ENCODE results near the gene RAVER1.
A peak's percentile ranks its signal among the peaks of the same experiment; 100 is the strongest.

Gene RAVER1

DNA sequence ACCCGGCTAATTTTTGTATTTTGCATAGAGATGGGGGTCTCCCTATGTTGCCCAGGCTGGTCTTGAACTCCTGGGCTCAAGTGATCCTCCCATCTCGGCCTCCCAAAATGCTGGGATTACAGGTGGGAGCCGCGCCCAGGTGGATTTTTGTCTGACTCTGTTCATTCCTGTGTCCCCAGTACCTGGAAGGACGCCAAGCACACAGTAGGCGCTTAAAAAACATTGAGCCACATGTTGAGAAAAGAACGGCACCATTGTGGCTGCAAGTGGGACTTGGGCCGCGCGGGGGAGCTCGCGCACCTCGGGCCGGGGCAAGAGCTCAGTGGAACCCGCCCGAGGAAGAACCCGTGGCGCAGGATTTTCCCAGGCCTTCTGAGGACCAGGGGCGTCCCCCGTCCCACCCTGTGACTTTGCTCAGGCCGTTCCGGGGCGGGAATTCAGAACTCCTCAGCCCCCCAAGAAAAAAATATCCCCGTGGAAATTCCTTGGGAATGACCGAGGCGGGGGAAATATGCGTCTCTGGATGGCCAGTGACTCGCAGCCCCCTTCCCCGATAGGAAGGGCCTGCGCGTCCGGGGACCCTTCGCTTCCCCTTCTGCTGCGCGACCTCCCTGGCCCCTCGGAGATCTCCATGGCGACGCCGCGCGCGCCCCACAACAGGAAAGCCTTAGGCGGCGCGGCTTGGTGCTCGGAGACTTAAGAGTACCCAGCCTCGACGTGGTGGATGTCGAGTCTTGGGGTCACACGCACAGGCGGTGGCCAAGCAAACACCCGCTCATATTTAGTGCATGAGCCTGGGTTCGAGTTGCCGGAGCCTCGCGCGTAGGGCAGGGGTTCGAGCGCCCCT is 63.8 kb downstream of the RAVER1 start:
- no peaks in the 10 kb centered on the region for H3K79me2 ChIP-seq (ENCODE audit: insufficient read depth, low read length)
- peaks cover 5% of the 10 kb centered on the region for H3K27me3 ChIP-seq (ENCODE audit: insufficient read depth, low read length, poor library complexity)
- no peaks in the 10 kb centered on the region for H3K9me3 ChIP-seq (ENCODE audit: insufficient read depth, low read length, severe bottlenecking)
- H3K4me2 ChIP-seq (ENCODE audit: insufficient read depth, low read length) = peak overlapping the region; percentile 70
- peak overlapping the region; percentile 89 for H2AFZ ChIP-seq (ENCODE audit: low read depth, low read length)
- peak; percentile 86 for DNase-seq
- H3K27ac ChIP-seq (ENCODE audit: low read length) = no peak overlapping the region
- peak; percentile 77 for ATAC-seq (ENCODE audit: insufficient read depth, low read depth)
- TF ChIP-seq, protein P1, sequence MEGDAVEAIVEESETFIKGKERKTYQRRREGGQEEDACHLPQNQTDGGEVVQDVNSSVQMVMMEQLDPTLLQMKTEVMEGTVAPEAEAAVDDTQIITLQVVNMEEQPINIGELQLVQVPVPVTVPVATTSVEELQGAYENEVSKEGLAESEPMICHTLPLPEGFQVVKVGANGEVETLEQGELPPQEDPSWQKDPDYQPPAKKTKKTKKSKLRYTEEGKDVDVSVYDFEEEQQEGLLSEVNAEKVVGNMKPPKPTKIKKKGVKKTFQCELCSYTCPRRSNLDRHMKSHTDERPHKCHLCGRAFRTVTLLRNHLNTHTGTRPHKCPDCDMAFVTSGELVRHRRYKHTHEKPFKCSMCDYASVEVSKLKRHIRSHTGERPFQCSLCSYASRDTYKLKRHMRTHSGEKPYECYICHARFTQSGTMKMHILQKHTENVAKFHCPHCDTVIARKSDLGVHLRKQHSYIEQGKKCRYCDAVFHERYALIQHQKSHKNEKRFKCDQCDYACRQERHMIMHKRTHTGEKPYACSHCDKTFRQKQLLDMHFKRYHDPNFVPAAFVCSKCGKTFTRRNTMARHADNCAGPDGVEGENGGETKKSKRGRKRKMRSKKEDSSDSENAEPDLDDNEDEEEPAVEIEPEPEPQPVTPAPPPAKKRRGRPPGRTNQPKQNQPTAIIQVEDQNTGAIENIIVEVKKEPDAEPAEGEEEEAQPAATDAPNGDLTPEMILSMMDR (IDR thresholded peaks at IDR 0.05; ENCODE audit: borderline replicate concordance, extremely low read depth, low read length, poor library complexity, severe bottlenecking) = peak; percentile 95
- no peak for TF ChIP-seq EZH2 (IDR thresholded peaks at IDR 0.05; ENCODE audit: borderline replicate concordance, low read depth, low read length, severe bottlenecking)
- H4K20me1 ChIP-seq (ENCODE audit: insufficient read depth, low read length) = no peaks in the 10 kb centered on the region
- H3K36me3 ChIP-seq (ENCODE audit: insufficient read depth, low read length) = 0 out of 2 replicates have a peak, but pooled peaks cover under 1% of the 10 kb centered on the region
- H3K4me3 ChIP-seq (ENCODE audit: low read depth in 1 of 2, low read length in 2 of 2) = peak overlapping the region in 1 of 2 experiments; percentile 70; a peak in 1 of 4 replicates
- H3K9ac ChIP-seq (ENCODE audit: low read depth, low read length) = peak overlapping the region; percentile 58; the same call in 1 of the 2 replicates
- peaks cover 32% of the 10 kb centered on the region for H3K4me1 ChIP-seq (ENCODE audit: insufficient read depth, low read length)

DNA sequence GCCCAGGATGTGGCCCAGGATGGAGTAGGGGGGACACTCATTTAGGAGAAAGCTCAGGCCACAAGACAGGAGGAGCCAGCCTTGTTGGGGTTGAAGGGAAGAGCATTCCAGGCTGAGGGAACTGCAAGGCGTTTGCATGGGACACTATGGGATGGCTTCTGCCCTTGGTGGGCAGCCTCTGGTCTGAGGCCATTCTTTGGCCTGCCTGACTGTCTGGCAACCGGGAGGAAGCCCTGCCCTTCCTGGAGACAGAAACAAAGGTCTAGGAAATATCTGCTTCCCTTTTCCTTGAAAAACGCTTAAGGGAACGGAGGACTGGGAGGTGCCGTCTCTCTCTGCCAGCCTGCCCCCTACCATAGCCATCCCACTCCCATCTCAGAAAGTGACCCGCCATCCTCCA is 65.3 kb downstream of the RAVER1 start:
- Histone ChIP-seq H3K27me3 (ENCODE audit: insufficient read depth, low read length, poor library complexity) (peaks cover 5% of the 10 kb centered on the region), H4K20me1 (ENCODE audit: insufficient read depth, low read length) (no peaks in the 10 kb centered on the region), H3K4me3 (ENCODE audit: low read depth in 1 of 2, low read length in 2 of 2) (no peak overlapping the region), H3K36me3 (ENCODE audit: insufficient read depth, low read length) (no peaks in the 10 kb centered on the region), H3K4me1 (ENCODE audit: insufficient read depth, low read length) (peaks cover 32% of the 10 kb centered on the region), H3K79me2 (ENCODE audit: insufficient read depth, low read length) (no peaks in the 10 kb centered on the region), H2AFZ (ENCODE audit: low read depth, low read length) (no peak overlapping the region), H3K4me2 (ENCODE audit: insufficient read depth, low read length) (no peak overlapping the region), H3K9me3 (ENCODE audit: insufficient read depth, low read length, severe bottlenecking) (no peaks in the 10 kb centered on the region), H3K9ac (ENCODE audit: low read depth, low read length) (no peak overlapping the region), H3K27ac (ENCODE audit: low read length) (no peak overlapping the region)
- no peak for ATAC-seq (ENCODE audit: insufficient read depth, low read depth)
- no peak for TF ChIP-seq EZH2 (IDR thresholded peaks at IDR 0.05; ENCODE audit: borderline replicate concordance, low read depth, low read length, severe bottlenecking)
- TF ChIP-seq, protein P1 (IDR thresholded peaks at IDR 0.05; ENCODE audit: borderline replicate concordance, extremely low read depth, low read length, poor library complexity, severe bottlenecking) = no peak
- DNase-seq = no peak

DNA sequence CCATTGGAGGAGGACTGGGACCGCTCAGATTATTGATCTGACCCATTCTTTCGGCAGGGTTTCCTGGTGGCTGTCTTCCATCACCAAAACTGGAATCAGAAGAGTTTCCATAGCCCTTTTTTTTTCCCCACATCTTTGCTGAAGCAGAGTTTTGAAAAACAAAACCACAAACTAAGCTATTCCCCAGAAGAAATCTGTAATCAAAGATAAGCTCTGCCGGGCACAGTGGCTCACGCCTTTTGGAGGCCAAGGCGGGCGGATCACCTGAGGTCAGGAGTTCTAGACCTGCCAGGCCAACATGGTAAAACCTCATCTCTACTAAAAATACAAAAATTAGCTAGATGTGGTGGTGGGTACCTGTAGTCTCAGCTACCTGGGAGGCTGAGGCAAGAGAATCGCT is 66.6 kb downstream of the RAVER1 start:
- Histone ChIP-seq H3K27me3 (ENCODE audit: insufficient read depth, low read length, poor library complexity) (peaks cover 5% of the 10 kb centered on the region), H3K36me3 (ENCODE audit: insufficient read depth, low read length) (no peaks in the 10 kb centered on the region), H3K27ac (ENCODE audit: low read length) (no peak overlapping the region), H3K9ac (ENCODE audit: low read depth, low read length) (no peak overlapping the region), H3K4me1 (ENCODE audit: insufficient read depth, low read length) (peaks cover 23% of the 10 kb centered on the region), H2AFZ (ENCODE audit: low read depth, low read length) (no peak overlapping the region), H3K9me3 (ENCODE audit: insufficient read depth, low read length, severe bottlenecking) (no peaks in the 10 kb centered on the region), H3K4me2 (ENCODE audit: insufficient read depth, low read length) (no peak overlapping the region), H4K20me1 (ENCODE audit: insufficient read depth, low read length) (no peaks in the 10 kb centered on the region), H3K4me3 (ENCODE audit: low read depth in 1 of 2, low read length in 2 of 2) (no peak overlapping the region), H3K79me2 (ENCODE audit: insufficient read depth, low read length) (no peaks in the 10 kb centered on the region)
- no peak for TF ChIP-seq EZH2 (IDR thresholded peaks at IDR 0.05; ENCODE audit: borderline replicate concordance, low read depth, low read length, severe bottlenecking)
- TF ChIP-seq, protein P1 (IDR thresholded peaks at IDR 0.05; ENCODE audit: borderline replicate concordance, extremely low read depth, low read length, poor library complexity, severe bottlenecking) = no peak
- ATAC-seq (ENCODE audit: insufficient read depth, low read depth) = no peak
- no peak for DNase-seq
